HCT116 (cell line): ENCODE results near the gene PTDSS2. TPM values are rescaled to one million over a fixed set of nuclear protein-coding genes. Genes with fewer than 3 reads are reported as not detected.

Experiments
- ATAC-seq: fragments of 200-7000 bp; cut with Tn5 transposase; 2 replicates; pipeline ENCODE4 v1.9.1; 2020; ENCODE audit warnings: mild to moderate bottlenecking, moderate library complexity
- BruUV-seq: library from RNA; stranded (reverse); fragments of 400-500 nt; replicated peaks from 2 replicates; lab custom pipeline; 2021; lab: Mats Ljungman, UMichigan
- CTCF ChIA-PET: fragments of 300-600 bp; sonication (Branson Sonifier 250); formaldehyde crosslinking; loops from one replicate; lab custom pipeline; 2021; ENCODE audit warnings: antibody characterized with exemption; lab: Charles Lee
- POLR2A ChIA-PET: fragments of 300-600, 350-600 bp; sonication (Branson Sonifier 250); formaldehyde crosslinking; loops from one replicate; lab custom pipeline; 2021; ENCODE audit warnings: antibody characterized with exemption; lab: Charles Lee
- RAD21 ChIA-PET, 2 experiments: fragments of 300-600 bp; sonication (Branson Sonifier 250); formaldehyde crosslinking; loops; one replicate each; lab custom pipeline; 2023; ENCODE audit warnings: low total read pairs in 2 of 2; ENCODE audit not compliant: uncharacterized antibody in 2 of 2, unreplicated experiment in 2 of 2, low non-redundant PET in 1 of 2; lab: Charles Lee
- DNase-seq: peaks from one replicate; pipeline ENCODE4 v3.0.0-alpha.2; 2010; ENCODE audit warnings: low read depth, low spot score
- H2AFZ ChIP-seq: fragments of 200-600 bp; shearing (Covaris generic), sonication (generic); 2 replicates; pipeline ENCODE4 v1.6.1; 2017; ENCODE audit warnings: low read depth, mixed run types, mixed read lengths, antibody characterized with exemption, low read length; ENCODE audit not compliant: poor library complexity, severe bottlenecking
- H3K27ac ChIP-seq: 2 replicates; pipeline ENCODE4 v1.5.1; 2012; ENCODE audit warnings: low read depth, low read length
- H3K27me3 ChIP-seq: fragments of 200-600 bp; sonication (generic); 2 replicates; pipeline ENCODE4 v1.6.1; 2016; ENCODE audit warnings: mixed run types, low read length, mixed read lengths; ENCODE audit not compliant: insufficient read depth
- H3K36me3 ChIP-seq, 2 experiments: fragments of 200-500 bp in 1 of 2; fragments of 200-600 bp in 1 of 2; sonication (Bioruptor generic) in 1 of 2; sonication (generic) in 1 of 2; 2 replicates each; pipeline versions ENCODE4 v1.5.1 to v1.6.1; 2014 to 2016; ENCODE audit warnings: low read length in 2 of 2, inconsistent platforms in 1 of 2, mixed read lengths in 1 of 2, mixed run types in 1 of 2; ENCODE audit not compliant: insufficient read depth in 2 of 2, control insufficient read depth in 1 of 2
- H3K4me1 ChIP-seq, 2 experiments: fragments of 200-600 bp in 1 of 2; sonication (generic) in 1 of 2; 2 replicates each; pipeline versions ENCODE4 v1.5.1 to v1.6.1; 2012 to 2017; ENCODE audit warnings: low read length in 2 of 2, inconsistent platforms in 1 of 2, mild to moderate bottlenecking in 1 of 2, mixed read lengths in 1 of 2, mixed run types in 1 of 2, moderate library complexity in 1 of 2; ENCODE audit not compliant: insufficient read depth in 2 of 2, control insufficient read depth in 1 of 2
- H3K4me2 ChIP-seq: fragments of 200-600 bp; sonication (generic); 2 replicates; pipeline ENCODE4 v1.6.1; 2017; ENCODE audit warnings: mixed run types, low read length, mixed read lengths
- H3K4me3 ChIP-seq, 2 experiments: fragments of 200-600 bp in 1 of 2; sonication (generic) in 1 of 2; replicated peaks in 1 of 2; 2 replicates each; pipeline ENCODE4 v1.5.1; 2011 to 2016; ENCODE audit warnings: low read length in 2 of 2, control low read depth in 1 of 2, low read depth in 1 of 2, mild to moderate bottlenecking in 1 of 2, mixed read lengths in 1 of 2, mixed run types in 1 of 2
- H3K79me2 ChIP-seq: fragments of 200-600 bp; sonication (generic); 2 replicates; pipeline ENCODE4 v1.6.1; 2017; ENCODE audit warnings: mild to moderate bottlenecking, mixed run types, low read length, moderate library complexity, mixed read lengths; ENCODE audit not compliant: insufficient read depth
- H3K9ac ChIP-seq: fragments of 200-600 bp; sonication (generic); 2 replicates; pipeline ENCODE4 v1.6.1; 2016; ENCODE audit warnings: low read length, mixed read lengths
- H3K9me2 ChIP-seq: fragments of 200-600 bp; sonication (generic), shearing (Covaris generic); 2 replicates; pipeline ENCODE4 v1.6.1; 2017; ENCODE audit warnings: mixed run types, mild to moderate bottlenecking, moderate library complexity; ENCODE audit not compliant: insufficient read depth
- H3K9me3 ChIP-seq, 2 experiments: fragments of 200-500 bp in 1 of 2; fragments of 200-600 bp in 1 of 2; sonication (Bioruptor generic) in 1 of 2; sonication (generic) in 1 of 2; 2 replicates each; pipeline ENCODE4 v1.6.1; 2014 to 2017; ENCODE audit warnings: low read length in 2 of 2, mixed read lengths in 2 of 2, inconsistent platforms in 1 of 2, low read depth in 1 of 2, mild to moderate bottlenecking in 1 of 2, mixed run types in 1 of 2, moderate library complexity in 1 of 2; ENCODE audit not compliant: control insufficient read depth in 1 of 2, insufficient read depth in 1 of 2
- H4K20me1 ChIP-seq: fragments of 200-600 bp; sonication (generic), shearing (Covaris generic); 2 replicates; pipeline ENCODE4 v1.6.1; 2017; ENCODE audit warnings: mixed run types, mild to moderate bottlenecking, moderate library complexity; ENCODE audit not compliant: insufficient read depth
- EZH2phosphoT487 ChIP-seq: fragments of 200-600 bp; IDR thresholded peaks from 2 replicates; pipeline ENCODE4 v1.6.1; 2018; ENCODE audit warnings: antibody characterized with exemption, borderline replicate concordance
- SIN3A ChIP-seq: IDR thresholded peaks from 2 replicates; pipeline ENCODE4 v1.6.1; 2012; ENCODE audit warnings: low read depth
- SP1 ChIP-seq: IDR thresholded peaks from 2 replicates; pipeline ENCODE4 v1.6.1; 2012; ENCODE audit warnings: low read depth
- intact Hi-C: fragments of 100-400 bp; cut with micrococcal nuclease; formaldehyde crosslinking; loops from 2 replicates; pipeline ENCODE4 v1.10.0; 2022
- total RNA-seq: library from RNA; stranded (reverse); gene quantifications from one replicate; pipeline ENCODE4 v1.2.1, GENCODE V29; 2021; ENCODE audit not compliant: unreplicated experiment
- TF ChIP-seq, protein P1 (sequence below), 3 experiments: fragments of 200-600 bp in 1 of 3; sonication (generic) in 1 of 3; IDR thresholded peaks in 2 of 3; conservative IDR thresholded peaks in 1 of 3; 2 replicates each; pipeline ENCODE4 v1.5.1; 2012 to 2017; ENCODE audit warnings: low read depth in 2 of 3, low read length in 2 of 3, antibody characterized with exemption in 1 of 3, borderline replicate concordance in 1 of 3, control low read depth in 1 of 3, mild to moderate bottlenecking in 1 of 3, mixed read lengths in 1 of 3, mixed run types in 1 of 3, moderate library complexity in 1 of 3; ENCODE audit not compliant: insufficient read depth in 1 of 3
- TF ChIP-seq, protein P2 (sequence below): IDR thresholded peaks from 2 replicates; pipeline ENCODE4 v1.6.1; 2012

The PTDSS2 gene
- total RNA-seq, 1 experiment from 2014 or later, result 40.1 TPM

DNA sequence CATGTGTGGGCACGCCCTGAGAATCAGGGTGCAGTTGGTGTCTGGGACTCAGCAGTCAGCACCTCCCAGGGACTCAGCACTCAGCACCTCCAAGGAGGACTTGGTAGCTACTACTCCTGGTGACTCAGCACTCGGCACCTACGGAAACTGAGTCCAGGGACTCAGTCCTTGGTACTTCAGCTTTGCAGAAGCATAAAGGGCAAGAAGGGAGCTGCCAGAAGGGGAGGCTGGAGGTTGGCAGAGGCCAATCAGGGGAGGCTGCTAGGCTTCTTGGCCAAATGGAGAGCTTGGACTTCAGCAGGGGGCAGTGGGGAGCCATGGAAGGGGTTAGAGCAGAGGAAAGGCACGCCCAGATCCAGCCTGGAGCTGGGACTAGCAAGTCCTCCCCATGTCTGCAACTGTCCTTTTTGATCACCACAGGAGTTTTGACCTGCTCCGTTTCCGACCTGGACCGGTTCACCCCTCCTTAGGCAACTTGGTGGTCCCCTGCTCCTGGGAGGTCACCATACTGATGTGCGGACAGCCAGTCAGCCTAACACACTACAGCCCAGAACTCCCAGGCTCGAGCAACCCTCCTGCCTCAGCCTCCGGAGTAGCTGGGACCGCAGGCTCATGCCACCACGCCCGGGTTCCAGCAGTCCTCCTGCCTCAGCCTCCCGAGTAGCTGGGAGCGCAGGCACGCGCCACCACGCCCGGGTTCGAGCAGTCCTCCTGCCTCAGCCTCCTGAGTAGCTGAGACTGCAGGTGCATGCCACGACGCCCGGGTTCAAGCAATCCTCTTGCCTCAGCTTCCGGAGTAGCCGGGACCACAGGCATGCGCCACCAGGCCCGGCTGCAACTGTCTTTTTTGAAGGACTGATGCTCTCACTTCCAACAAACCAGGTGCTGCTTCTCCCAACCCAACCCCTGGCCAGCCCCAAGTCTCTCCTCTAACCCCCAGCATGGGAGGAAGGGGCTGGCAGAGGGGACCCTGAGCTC lies 9.7 kb upstream of the PTDSS2 start:
- DNase-seq, result no peak
- ATAC-seq, result no peak
- Histone ChIP-seq H3K4me2 (peak overlapping the region; percentile 94), H3K27ac (peak overlapping the region; percentile 36; the same call in 1 of the 2 replicates), H4K20me1 (no peaks in the 10 kb centered on the region), H3K36me3 (no peaks in the 10 kb centered on the region), H3K9me3 (no peaks in the 10 kb centered on the region; a peak in 1 of 4 replicates), H2AFZ (no peak overlapping the region), H3K79me2 (peaks cover 14% of the 10 kb centered on the region; the same call in 1 of the 2 replicates), H3K4me1 (peaks cover 11 to 30% of the 10 kb centered on the region in 2 experiments), H3K4me3 (peak overlapping the region; percentile 60 to 77), H3K27me3 (no peaks in the 10 kb centered on the region), H3K9me2 (no peaks in the 10 kb centered on the region), H3K9ac (no peak overlapping the region)
- TF ChIP-seq SIN3A, result no peak
- TF ChIP-seq, protein P1, sequence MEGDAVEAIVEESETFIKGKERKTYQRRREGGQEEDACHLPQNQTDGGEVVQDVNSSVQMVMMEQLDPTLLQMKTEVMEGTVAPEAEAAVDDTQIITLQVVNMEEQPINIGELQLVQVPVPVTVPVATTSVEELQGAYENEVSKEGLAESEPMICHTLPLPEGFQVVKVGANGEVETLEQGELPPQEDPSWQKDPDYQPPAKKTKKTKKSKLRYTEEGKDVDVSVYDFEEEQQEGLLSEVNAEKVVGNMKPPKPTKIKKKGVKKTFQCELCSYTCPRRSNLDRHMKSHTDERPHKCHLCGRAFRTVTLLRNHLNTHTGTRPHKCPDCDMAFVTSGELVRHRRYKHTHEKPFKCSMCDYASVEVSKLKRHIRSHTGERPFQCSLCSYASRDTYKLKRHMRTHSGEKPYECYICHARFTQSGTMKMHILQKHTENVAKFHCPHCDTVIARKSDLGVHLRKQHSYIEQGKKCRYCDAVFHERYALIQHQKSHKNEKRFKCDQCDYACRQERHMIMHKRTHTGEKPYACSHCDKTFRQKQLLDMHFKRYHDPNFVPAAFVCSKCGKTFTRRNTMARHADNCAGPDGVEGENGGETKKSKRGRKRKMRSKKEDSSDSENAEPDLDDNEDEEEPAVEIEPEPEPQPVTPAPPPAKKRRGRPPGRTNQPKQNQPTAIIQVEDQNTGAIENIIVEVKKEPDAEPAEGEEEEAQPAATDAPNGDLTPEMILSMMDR (IDR thresholded peaks at IDR 0.05 in 2 of 3, conservative IDR thresholded peaks at IDR 0.05 in 1 of 3; ENCODE audit: borderline replicate concordance in 1 of 3, insufficient read depth in 1 of 3, low read depth in 2 of 3, low read length in 2 of 3), result 0 out of 6 replicates have a peak, but pooled peaks of 1 of the 3 experiments have one; percentile 16
- POLR2A ChIA-PET, result interaction anchor here (1.2 to 1.5 kb wide), 2 partner anchors 8 to 9 kb away, joined by 3 read pairs; partner anchors contain the start of gene PTDSS2
- intact Hi-C loops, result no loop called here
- TSS peak; percentile 46 for BruUV-seq
- RAD21 ChIA-PET, result no interaction called here
- CTCF ChIA-PET, result interaction anchor here (0.7 to 1.1 kb wide), 3 partner anchors 8 to 33 kb away, joined by 3 to 4 read pairs (median 4); partner anchors contain the start of gene PTDSS2

DNA sequence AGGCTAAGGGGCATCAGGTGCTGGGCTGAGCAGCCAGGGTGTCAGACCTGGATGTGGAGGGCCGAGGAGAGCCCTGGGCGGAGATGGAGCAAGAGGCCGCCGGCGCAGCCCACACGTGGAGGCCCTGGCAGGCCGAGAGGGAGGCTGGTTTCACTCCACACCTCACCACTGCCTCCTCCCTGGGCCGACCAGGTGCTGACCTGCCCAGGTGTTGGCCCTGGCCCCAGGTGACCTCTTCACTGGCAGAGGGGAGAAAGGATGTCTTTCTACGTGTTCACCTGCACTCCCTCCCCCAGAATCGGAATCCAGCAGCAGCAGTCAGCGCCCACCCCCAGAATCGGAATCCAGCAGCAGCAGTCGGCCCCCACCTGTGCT lies 9.0 kb upstream of the PTDSS2 start:
- Histone ChIP-seq H3K79me2 (peaks cover 14% of the 10 kb centered on the region; the same call in 1 of the 2 replicates), H3K4me1 (peaks cover 11 to 30% of the 10 kb centered on the region in 2 experiments), H3K9me2 (no peaks in the 10 kb centered on the region), H3K4me2 (peak overlapping the region; percentile 94), H4K20me1 (no peaks in the 10 kb centered on the region), H3K27me3 (no peaks in the 10 kb centered on the region), H3K36me3 (no peaks in the 10 kb centered on the region), H2AFZ (no peak overlapping the region), H3K4me3 (peak overlapping the region; percentile 60 to 77), H3K9ac (peak overlapping the region; percentile 81), H3K9me3 (no peaks in the 10 kb centered on the region; a peak in 1 of 4 replicates), H3K27ac (peak overlapping the region; percentile 36; the same call in 1 of the 2 replicates)
- DNase-seq (no peak), ATAC-seq (no peak)
- intact Hi-C loops, result no loop called here
- ChIA-PET POLR2A (no interaction called here), CTCF (interaction anchor here (0.7 to 1.0 kb wide), 2 partner anchors 7 to 9 kb away, joined by 4 read pairs; partner anchors contain the start of gene PTDSS2), RAD21 (interaction anchor here in 1 of 2 experiments (1.2 kb wide), 1 partner anchor 9 kb away, joined by 3 read pairs; the partner anchor contains the start of gene PTDSS2)
- TF ChIP-seq, protein P1 (IDR thresholded peaks at IDR 0.05 in 2 of 3, conservative IDR thresholded peaks at IDR 0.05 in 1 of 3; ENCODE audit: borderline replicate concordance in 1 of 3, insufficient read depth in 1 of 3, low read depth in 2 of 3, low read length in 2 of 3), result no peak
- no peak for TF ChIP-seq EZH2phosphoT487
- TF ChIP-seq, protein P2, sequence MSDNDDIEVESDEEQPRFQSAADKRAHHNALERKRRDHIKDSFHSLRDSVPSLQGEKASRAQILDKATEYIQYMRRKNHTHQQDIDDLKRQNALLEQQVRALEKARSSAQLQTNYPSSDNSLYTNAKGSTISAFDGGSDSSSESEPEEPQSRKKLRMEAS, result no peak
- no peak for TF ChIP-seq SP1
- no TSS peak for BruUV-seq
